ACHN (cell line): ENCODE measurements around the gene RHBDD1.

Experiments used
- DNase-seq: peaks from one replicate; pipeline ENCODE4 v3.0.0-alpha.2; 2015
- in situ Hi-C: cut with HindIII; loops from 2 replicates; pipeline ENCODE4 v1.10.0; 2017; ENCODE audit warnings: low sequenced_read_pairs, low pct_ligation_motif_present, low pct_unique_long_range_greater_than_20kb

The RHBDD1 gene, protein sequence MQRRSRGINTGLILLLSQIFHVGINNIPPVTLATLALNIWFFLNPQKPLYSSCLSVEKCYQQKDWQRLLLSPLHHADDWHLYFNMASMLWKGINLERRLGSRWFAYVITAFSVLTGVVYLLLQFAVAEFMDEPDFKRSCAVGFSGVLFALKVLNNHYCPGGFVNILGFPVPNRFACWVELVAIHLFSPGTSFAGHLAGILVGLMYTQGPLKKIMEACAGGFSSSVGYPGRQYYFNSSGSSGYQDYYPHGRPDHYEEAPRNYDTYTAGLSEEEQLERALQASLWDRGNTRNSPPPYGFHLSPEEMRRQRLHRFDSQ

DNA sequence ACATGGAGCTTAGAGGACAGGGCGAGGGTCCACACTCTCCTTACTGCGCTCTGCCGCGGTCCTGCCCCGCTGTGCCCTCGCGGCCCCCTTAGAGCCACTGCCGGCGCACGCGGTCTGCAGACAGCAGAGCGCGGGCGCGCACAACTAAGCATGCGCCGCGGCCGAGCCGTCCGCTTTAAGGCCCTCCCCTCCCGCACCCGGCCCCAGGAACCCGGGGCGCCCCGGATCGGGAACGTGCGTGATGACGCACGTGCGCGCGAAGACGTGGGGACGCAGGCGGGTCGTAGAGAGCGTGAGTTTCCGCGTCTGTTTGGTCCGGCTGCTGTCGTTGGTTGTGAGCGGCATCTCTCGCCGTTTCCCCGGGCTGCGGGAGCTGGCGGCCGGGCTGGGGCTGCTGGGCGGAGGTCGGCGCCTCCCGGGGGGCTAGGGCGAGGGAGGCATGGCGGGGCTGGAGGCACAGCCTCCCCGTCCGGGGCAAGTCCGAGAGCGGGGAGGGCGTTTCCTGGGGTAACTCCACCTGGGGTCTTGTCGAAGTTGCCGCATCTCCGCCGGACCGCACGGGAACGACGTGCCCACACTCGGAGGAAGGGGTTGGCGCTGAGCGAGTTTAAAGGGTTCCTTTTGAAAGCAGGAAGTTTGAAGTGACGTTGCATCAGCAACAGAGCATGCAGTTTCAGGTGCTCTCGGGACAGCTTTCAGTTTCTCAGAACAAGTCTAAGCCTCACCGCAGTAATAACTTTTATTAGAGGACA, at the start of gene RHBDD1:
RHBDD1 (plus strand) TSS at position 259 of the 752 bp plus-strand sequence. CDS start 28,640 bp downstream, outside the sequence.
- in situ Hi-C loops: no loop called here
- DNase-seq: peak; percentile 97

DNA sequence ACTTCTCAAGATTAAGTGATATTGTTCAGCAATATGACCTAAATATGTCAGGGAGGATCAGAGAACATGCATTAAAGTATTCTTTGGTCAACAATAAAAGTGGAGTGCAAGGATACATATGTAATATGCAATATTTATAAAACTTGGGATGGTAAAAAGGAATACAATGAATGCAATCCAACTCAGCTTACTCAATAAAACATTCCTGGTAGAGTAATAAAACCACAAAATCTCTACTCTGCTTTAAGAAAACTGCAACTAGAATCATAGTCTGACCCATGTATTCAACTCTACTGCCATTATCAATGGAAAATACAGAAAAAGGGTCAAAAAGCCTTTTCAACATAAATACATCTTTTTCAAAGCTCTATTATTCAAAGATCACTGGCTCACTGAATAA, 47.8 kb upstream of the RHBDD1 start:
- DNase-seq: no peak
- in situ Hi-C loops: no loop called here

DNA sequence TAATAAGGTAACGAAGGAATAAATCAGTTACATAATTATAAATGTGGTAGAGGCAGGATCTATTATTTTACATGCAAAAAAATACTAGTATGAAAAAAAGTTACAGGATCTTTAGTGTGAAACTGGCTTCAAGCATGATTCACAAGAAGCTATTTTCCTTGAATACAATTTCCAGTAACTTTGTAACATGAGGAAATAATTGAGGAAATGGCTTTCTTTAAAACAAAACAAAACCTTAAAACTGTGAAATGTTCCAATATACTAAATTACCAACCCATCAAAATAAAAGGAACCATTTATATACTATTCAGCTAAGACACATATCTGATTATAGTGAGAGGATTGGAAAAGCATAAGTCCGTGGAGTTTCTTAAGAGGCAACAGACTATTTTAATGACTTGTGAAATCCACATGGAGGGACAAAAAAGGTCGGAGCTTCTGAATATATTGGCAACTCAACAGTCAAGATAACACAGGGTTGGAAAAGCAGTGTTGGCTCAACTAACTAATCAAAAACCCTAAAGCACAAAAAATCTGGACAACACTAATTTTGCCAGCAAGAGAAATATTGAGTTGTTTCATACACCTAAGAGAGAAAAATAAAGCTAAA, 46.9 kb upstream of the RHBDD1 start:
- in situ Hi-C loops: no loop called here

DNA sequence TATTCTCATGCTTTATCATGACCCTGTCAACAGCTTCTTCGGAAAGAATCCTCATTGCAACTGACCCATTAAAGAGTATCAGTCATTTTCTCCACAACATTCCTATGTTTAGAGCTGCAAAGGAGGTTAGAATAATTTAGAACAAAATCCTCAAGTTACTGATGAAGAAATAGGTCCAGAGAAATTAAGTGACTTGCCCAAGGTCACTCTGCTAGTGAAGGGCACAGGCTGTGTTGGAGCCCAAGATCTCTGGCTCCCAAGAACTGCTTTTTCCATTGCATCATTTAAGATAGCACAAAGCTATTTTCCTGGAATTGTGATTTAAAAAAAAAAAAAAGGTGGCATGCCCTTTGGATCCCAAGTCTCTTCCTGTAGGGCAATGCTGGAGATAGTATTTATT, 45.8 kb upstream of the RHBDD1 start:
- DNase-seq: no peak
- in situ Hi-C loops: no loop called here

More for the DNA sequence above, 46.9 kb upstream of the RHBDD1 start:
- no peak for DNase-seq

DNA sequence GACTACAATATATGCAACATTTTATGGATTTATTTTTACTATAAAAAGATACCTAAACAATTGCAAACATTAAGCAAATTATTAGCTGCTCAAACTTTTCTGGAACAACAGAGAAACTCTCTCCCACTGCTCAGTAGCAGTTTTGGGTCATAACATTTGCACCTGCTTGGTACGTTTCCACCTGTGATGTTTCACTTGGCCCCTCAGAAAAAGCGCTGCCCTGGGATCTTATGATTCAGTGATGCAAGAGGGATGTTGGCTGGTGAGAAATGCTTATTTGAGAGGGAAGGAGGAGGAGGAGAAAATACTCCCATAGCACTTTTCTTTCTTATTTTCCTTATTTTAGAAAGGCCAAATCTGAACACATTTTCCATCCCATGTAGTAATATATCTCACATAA, 45.4 kb upstream of the RHBDD1 start:
- no peak for DNase-seq
- in situ Hi-C loops: no loop called here

DNA sequence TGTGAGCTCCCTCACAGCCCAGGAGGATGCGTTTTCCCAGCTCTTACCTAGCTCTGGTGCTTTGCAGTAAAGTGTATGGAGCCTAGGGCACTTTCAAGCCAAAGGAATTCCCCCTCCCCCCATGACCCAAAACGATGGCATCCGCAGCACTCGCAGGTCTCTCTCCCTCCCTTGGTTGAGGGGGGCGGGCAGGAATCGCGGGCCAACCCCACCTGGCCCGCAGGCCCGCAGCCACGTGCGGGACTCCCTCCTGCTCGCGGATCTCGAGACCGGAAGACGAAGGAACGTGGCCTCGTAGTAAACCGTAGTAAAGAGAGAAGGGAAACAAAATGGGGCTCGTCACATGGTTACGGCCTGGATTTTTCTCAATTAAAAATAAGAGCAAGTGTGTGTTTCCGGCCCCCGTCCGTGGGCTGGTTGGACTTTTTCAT, 44.8 kb upstream of the RHBDD1 start:
- DNase-seq: peak; percentile 74
- in situ Hi-C loops: no loop called here

DNA sequence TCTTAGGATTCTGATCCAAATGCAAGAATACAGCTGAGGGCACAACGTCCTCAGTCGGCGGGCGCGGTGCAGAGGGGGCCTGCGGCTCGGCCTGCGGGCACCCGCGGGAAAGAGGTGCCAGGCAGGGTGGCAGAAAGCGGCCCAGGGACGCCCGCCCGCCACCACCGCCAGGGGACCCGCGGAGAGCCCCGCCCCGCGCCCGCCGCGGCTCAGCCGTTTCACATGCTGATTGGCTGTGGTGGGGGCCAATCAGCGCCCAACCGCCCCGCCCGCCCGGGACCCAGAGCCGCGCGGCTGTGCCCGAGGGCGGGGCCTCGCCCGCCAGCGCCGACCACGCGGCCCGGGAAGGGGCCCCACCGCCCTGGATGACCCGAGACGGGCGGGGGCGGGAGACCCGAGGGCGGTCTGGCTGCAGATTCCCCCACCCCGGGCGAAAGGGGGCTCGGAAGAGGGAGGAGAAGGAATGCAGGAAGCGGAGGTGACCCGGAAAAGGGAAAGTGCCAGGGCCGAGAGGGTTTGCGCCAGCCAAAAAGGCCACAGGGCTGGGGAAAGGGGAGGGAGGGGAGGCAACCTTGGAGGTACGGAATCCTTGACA, 44.3 kb upstream of the RHBDD1 start:
- peak; percentile 91 for DNase-seq
- in situ Hi-C loops: no loop called here

DNA sequence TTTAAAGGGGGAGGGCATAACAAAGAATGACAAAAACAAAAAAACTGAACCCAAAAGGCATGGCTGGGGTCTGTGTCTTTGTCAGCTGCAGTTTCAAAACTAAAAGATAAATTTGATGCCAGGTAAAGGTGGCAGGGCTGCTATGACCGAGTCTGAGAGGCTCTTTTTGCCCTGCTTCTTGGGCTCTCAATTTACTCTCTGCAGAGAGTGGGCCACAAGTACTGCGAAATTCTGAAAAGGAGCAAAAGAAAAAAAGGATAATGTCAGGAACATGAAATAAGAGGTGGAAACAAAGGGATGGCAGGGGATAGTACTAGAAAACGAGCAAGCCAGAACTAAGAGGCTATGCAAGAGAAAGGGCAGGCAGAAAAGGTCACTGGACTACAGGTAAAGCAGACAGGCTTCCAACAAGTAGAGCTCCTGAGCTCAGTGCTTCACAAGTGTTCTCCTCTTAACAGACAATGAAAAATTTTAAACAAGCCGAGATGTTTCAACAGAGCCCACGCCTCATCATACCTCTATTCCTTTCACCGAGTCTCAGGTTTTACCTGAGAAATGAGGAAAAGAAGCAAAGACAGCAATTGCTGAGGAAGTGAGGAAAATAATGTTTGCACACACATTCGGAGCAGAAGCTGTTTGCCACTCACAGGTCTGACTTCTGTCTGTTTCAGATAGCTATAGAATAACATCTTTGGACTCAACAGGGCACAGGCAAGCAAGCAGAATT, 43.5 kb upstream of the RHBDD1 start:
- in situ Hi-C loops: no loop called here
- DNase-seq: peak; percentile 22

DNA sequence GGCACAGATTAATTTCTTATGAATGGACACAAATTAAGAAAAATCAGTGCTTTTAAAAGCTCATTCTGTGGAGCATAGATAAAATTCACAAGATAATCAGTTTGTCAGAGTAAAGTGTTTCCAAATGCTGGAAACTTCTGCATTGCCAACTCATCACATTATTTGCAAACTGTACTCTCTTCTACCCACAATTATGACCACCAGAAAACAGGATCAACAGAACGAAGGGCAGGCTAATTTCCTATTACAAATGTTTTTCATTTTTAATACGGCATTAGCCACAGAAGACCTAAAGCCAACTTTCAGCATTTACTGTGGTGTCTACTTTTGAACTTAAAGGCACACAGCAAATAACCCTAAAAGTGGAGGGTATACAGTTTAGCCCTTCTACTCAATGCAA, 42.2 kb upstream of the RHBDD1 start:
- in situ Hi-C loops: no loop called here

DNA sequence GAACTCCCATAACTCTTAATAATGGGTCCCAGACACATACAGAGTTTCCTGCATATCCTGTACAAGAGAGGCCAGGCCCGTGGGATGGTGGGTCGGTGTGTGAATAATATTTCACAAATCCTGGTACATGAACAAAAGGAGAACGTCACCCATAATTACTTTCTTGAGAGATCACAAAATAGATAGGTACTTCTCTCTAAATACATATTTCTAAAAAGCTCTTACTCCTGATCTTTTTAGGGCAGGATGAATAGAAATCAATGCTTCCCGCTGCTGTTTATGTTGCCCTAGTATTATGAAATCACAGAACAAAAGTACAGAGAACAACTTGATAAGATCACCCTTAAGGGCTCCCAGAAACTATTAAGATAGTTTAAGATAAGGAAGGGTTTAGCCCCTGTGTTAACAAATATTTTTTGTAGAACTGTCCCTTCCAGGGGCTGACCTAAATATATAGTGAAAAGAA, 41.6 kb upstream of the RHBDD1 start:
- in situ Hi-C loops: no loop called here
- no peak for DNase-seq

More for the DNA sequence above, 42.2 kb upstream of the RHBDD1 start:
- no peak for DNase-seq

DNA sequence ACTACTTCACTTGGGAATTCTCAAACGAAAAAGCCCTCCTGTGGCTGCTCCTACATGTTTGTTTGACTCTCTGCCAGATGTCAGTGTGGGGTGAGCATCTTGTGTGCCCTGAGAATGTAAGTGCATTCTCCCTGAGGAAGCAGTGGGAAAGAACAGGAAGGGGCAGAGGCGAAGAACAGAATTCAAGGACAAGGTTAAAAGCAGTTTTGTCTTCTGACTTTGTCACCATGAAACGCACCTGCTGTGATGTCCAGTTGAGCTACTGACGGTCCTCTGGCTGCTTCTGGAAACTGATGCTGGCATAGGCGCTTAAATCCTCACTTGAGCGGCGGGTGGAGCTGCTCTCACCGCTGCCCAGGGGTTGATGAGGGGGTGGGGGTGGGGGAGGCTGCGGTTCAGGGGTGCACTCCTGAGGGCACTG, 41.1 kb upstream of the RHBDD1 start:
- DNase-seq: peak; percentile 42
- in situ Hi-C loops: no loop called here

DNA sequence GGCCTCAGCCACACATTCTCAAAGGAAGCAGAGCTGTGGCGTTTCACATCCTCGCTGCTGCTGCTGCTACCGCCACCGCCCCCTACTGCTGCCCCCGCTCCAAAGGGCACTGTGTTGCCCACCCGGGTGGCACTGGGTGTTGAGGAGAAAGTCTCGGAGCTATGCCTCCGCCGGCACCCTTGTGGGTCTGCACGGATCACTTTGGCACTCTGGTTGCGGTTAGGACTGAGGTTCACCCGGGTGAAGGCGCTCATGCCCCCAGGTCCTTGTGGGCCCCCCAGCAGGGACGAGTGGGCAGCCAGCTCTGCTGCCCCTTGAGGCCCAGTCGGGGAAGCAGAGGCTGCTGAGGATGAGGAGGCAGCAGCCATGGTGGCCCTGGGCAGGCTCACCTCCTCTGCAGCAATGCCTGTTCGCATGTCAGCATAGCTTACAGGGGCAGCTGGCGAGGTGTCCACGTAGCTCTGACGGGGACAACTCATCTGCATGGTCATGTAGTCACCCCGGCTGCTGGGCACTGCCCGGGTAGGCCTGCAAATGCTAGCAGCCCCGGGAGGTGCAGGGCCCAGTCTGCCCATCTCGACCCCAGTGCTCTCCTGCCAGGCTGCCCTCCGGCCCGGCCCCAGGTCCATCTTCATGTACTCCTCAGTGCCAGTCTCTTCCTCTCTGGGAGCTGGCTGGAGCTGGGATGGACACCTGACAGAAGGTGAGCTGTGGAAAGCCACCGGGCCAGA, 40.4 kb upstream of the RHBDD1 start:
- in situ Hi-C loops: no loop called here
- DNase-seq: no peak

DNA sequence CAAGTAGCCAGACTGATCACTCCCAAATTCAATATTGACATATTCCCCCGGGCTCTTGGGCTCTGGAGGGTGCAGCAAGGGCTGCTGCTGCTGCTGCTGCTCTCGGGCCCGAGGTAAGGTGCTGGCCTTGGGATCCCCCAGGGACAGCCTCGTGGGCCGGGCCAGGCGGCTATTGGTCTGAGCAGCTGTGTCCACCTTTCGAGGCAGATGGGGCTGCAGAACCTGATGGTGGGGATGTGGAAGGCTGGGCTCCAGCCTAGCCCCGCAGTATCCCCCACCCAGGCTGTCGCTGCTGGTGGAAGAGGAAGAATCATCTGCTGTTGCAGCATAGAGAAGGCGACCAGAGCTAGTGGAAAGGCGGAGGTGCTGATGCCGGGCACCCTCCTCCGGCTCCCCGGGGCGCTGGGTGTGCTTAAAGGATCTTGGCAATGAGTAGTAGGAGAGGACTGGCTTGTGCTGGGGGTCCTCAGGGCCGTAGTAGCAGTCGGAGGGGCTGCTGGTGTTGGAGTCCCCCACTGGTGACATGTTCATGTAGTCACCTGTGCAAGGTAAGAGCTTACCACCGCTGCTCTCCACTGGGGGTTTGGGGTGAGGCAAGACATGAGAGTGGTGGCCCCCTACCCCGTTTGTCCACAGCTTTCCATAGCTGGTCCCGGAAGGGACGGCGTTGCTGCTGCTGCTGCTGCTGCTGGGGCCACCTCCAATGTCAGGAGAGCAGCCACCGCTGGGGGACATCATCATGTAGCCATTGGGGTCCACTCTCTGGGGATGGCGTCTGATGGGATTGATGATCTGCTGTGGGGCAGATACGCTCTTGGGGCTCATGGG, 39.6 kb upstream of the RHBDD1 start:
- in situ Hi-C loops: no loop called here
- no peak for DNase-seq

DNA sequence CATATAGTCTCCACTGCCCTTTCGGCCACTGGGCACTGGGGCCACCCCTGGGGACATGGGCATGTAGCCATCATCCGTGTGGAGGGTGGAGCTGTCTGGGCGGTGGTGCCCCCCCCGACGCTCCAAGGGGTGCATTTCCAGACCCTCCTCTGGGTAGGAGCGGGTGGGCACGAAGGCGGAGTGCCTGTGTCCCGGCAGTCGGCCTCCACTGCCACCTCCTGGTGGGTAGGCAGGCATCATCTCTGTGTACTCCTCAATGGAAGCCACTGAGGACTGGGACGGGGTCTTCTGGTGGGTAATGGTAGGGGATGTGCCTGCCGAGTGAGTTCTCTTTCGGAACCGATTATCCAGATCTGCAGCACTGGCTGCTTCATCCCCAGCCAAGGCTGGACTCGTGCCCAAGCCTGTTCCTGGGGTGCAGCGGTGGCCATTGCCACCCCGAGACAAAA, 39.0 kb upstream of the RHBDD1 start:
- in situ Hi-C loops: no loop called here
- no peak for DNase-seq

DNA sequence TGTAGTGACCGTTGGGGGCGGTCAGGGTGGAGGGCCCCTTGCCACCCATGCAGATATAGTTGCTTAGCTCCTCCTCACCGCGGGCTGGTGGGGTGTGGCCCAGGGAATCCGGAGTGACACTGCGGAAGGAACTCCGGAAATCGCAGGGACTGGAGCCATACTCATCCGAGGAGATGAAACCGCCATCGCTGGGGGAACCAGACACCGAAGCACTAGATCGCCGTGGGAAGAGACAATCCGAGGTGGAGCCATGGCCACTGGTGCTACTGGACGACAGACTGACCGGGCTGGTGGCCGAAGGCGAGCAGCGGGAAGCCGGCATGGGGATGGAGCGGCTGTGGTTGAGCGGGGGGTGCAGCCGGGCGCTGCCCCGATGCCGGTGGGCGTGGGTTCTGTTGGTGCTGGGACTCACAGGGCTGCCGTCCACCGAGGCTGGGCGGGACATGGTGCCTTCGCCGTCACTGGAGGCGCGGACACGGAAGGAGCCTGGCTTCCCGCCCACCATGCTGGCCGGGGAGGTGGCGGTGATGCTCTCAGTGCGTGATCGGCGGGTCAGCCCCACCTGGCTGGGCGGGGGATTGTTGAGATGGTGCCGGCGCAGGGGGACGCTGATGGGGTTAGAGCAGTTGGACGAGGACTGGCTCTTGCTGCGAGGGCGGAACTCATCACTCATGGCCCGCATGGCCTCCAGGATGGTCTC, 38.4 kb upstream of the RHBDD1 start:
- no peak for DNase-seq
- in situ Hi-C loops: no loop called here

DNA sequence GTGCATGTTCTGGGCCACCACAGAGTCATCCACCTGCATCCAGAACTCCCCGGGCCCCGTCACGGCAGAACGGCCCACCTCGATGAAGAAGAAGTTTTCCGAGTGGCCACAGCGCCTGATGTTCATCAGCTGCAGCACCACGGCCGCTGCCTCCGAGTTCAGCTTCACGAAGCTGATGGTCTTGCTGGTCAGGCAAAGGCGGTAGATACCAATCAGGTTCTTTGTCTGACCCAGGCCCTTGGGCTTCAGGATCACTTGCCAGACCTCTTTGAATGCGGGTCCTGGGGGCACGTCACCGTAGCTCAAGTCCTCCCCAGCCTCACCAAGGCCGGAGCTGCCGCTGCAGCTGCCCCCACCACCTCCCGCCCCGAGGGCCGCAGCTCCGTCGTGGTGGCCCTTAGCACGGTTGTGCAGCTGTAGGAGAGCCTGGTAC, 37.8 kb upstream of the RHBDD1 start:
- DNase-seq: no peak
- in situ Hi-C loops: no loop called here
